ENCODE data around the gene KDM4C. TPM values are rescaled to one million over a fixed set of nuclear protein-coding genes. Genes with fewer than 3 reads are reported as not detected.

Gene KDM4C
- total RNA-seq, 1 donor from 2014 or later = 18.2 TPM

DNA sequence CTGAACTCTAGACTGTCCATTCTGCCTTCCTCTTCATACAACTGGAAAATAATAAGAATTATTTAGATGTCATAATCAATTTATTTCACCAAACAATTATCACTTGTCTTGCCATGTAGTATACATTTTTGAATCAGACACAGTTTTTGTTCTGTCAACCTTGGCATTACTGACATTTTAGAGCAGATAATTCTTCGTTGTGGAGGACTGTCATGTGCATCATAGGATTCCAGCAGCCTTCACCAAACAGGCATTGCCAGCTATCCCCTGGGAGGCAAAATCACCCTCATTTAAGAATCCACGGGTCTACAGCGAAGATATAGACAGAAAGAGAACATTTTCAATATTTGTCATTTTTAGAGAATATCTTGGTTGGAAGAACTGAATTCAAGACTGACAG is 293.9 kb downstream of the KDM4C start:
- no peak for TF ChIP-seq EZH2 (IDR thresholded peaks at IDR 0.05; ENCODE audit: insufficient read depth, low read length)
- TF ChIP-seq CTCF (IDR thresholded peaks at IDR 0.05; ENCODE audit: insufficient read depth, low read depth, low read length) = no peak
- Mint-ChIP-seq H3K27me3 (ENCODE audit: low read depth, unreplicated experiment) (no peaks in the 10 kb centered on the region), H3K4me1 (ENCODE audit: low read depth, unreplicated experiment) (no peaks in the 10 kb centered on the region), H3K4me3 (ENCODE audit: unreplicated experiment) (no peak overlapping the region), H3K36me3 (ENCODE audit: low read depth, unreplicated experiment) (no peaks in the 10 kb centered on the region), H3K27ac (ENCODE audit: unreplicated experiment) (no peak overlapping the region), H3K9me3 (ENCODE audit: unreplicated experiment) (no peaks in the 10 kb centered on the region)
- no peak overlapping the region for H3K27ac ChIP-seq (ENCODE audit: low read depth, low read length)
- no peak overlapping the region for H3K9ac ChIP-seq (ENCODE audit: low read length)
- no peaks in the 10 kb centered on the region for H3K27me3 ChIP-seq (ENCODE audit: insufficient read depth, low read length)
- H3K4me3 ChIP-seq (ENCODE audit: insufficient read depth, low read depth, low read length) = no peak overlapping the region
- H2AFZ ChIP-seq (ENCODE audit: low read depth, low read length) = no peak overlapping the region
- no peaks in the 10 kb centered on the region for H4K20me1 ChIP-seq (ENCODE audit: insufficient read depth, low read length)
- H3K9me3 ChIP-seq (ENCODE audit: insufficient read depth, low read depth, low read length) = no peaks in the 10 kb centered on the region
- FAIRE-seq (no peak), DNase-seq (ENCODE audit: low read depth) (no peak)
- H3K79me2 ChIP-seq (ENCODE audit: insufficient read depth, low read length) = no peaks in the 10 kb centered on the region
- no peak overlapping the region for H3K4me2 ChIP-seq (ENCODE audit: low read length)
- no peaks in the 10 kb centered on the region for H3K4me1 ChIP-seq (ENCODE audit: insufficient read depth, low read length)
- H3K36me3 ChIP-seq (ENCODE audit: insufficient read depth, low read length) = no peaks in the 10 kb centered on the region

GRCh38 chr9:7053903-7054302 is 296.1 kb downstream of the KDM4C start:
- Mint-ChIP-seq H3K27ac (ENCODE audit: unreplicated experiment) (no peak overlapping the region), H3K4me1 (ENCODE audit: low read depth, unreplicated experiment) (no peaks in the 10 kb centered on the region), H3K36me3 (ENCODE audit: low read depth, unreplicated experiment) (no peaks in the 10 kb centered on the region), H3K4me3 (ENCODE audit: unreplicated experiment) (no peak overlapping the region), H3K9me3 (ENCODE audit: unreplicated experiment) (no peaks in the 10 kb centered on the region), H3K27me3 (ENCODE audit: low read depth, unreplicated experiment) (no peaks in the 10 kb centered on the region)
- Histone ChIP-seq H3K9me3 (ENCODE audit: insufficient read depth, low read depth, low read length) (no peaks in the 10 kb centered on the region), H3K4me1 (ENCODE audit: insufficient read depth, low read length) (no peaks in the 10 kb centered on the region), H2AFZ (ENCODE audit: low read depth, low read length) (no peak overlapping the region), H3K4me2 (ENCODE audit: low read length) (no peak overlapping the region), H3K79me2 (ENCODE audit: insufficient read depth, low read length) (no peaks in the 10 kb centered on the region), H3K27me3 (ENCODE audit: insufficient read depth, low read length) (no peaks in the 10 kb centered on the region), H3K4me3 (ENCODE audit: insufficient read depth, low read depth, low read length) (no peak overlapping the region), H3K27ac (ENCODE audit: low read depth, low read length) (no peak overlapping the region), H3K9ac (ENCODE audit: low read length) (no peak overlapping the region), H4K20me1 (ENCODE audit: insufficient read depth, low read length) (no peaks in the 10 kb centered on the region), H3K36me3 (ENCODE audit: insufficient read depth, low read length) (no peaks in the 10 kb centered on the region)
- TF ChIP-seq EZH2 (IDR thresholded peaks at IDR 0.05; ENCODE audit: insufficient read depth, low read length) (no peak), CTCF (IDR thresholded peaks at IDR 0.05; ENCODE audit: insufficient read depth, low read depth, low read length) (no peak)
- no peak for FAIRE-seq
- no peak for DNase-seq (ENCODE audit: low read depth)

GRCh38 chr9:7055171-7055903 is 297.6 kb downstream of the KDM4C start:
- FAIRE-seq = no peak
- no peak overlapping the region for H3K4me2 ChIP-seq (ENCODE audit: low read length)

More at GRCh38 chr9:7055171-7055903, 297.6 kb downstream of the KDM4C start:
- Histone ChIP-seq H3K27me3 (ENCODE audit: insufficient read depth, low read length) (no peaks in the 10 kb centered on the region), H3K4me3 (ENCODE audit: insufficient read depth, low read depth, low read length) (no peak overlapping the region), H3K36me3 (ENCODE audit: insufficient read depth, low read length) (no peaks in the 10 kb centered on the region), H3K9me3 (ENCODE audit: insufficient read depth, low read depth, low read length) (no peaks in the 10 kb centered on the region), H2AFZ (ENCODE audit: low read depth, low read length) (no peak overlapping the region), H3K27ac (ENCODE audit: low read depth, low read length) (no peak overlapping the region), H3K4me1 (ENCODE audit: insufficient read depth, low read length) (no peaks in the 10 kb centered on the region), H4K20me1 (ENCODE audit: insufficient read depth, low read length) (no peaks in the 10 kb centered on the region), H3K79me2 (ENCODE audit: insufficient read depth, low read length) (no peaks in the 10 kb centered on the region), H3K9ac (ENCODE audit: low read length) (no peak overlapping the region)
- H3K9me3 Mint-ChIP-seq (ENCODE audit: unreplicated experiment) = no peaks in the 10 kb centered on the region
- peak; percentile 27 for DNase-seq (ENCODE audit: low read depth)
- H3K27me3 Mint-ChIP-seq (ENCODE audit: low read depth, unreplicated experiment) = no peaks in the 10 kb centered on the region
- no peak overlapping the region for H3K27ac Mint-ChIP-seq (ENCODE audit: unreplicated experiment)
- TF ChIP-seq EZH2 (IDR thresholded peaks at IDR 0.05; ENCODE audit: insufficient read depth, low read length) = no peak
- TF ChIP-seq CTCF (IDR thresholded peaks at IDR 0.05; ENCODE audit: insufficient read depth, low read depth, low read length) = no peak
- no peak overlapping the region for H3K4me3 Mint-ChIP-seq (ENCODE audit: unreplicated experiment)
- H3K4me1 Mint-ChIP-seq (ENCODE audit: low read depth, unreplicated experiment) = no peaks in the 10 kb centered on the region
- H3K36me3 Mint-ChIP-seq (ENCODE audit: low read depth, unreplicated experiment) = no peaks in the 10 kb centered on the region
